GM04504 (cell line): ENCODE measurements around the gene KAZN.

ENCODE experiments used
- DNase-seq: peaks from one replicate; pipeline ENCODE4 v3.0.0-alpha.2; 2012; ENCODE audit warnings: low read depth

Gene KAZN

DNA sequence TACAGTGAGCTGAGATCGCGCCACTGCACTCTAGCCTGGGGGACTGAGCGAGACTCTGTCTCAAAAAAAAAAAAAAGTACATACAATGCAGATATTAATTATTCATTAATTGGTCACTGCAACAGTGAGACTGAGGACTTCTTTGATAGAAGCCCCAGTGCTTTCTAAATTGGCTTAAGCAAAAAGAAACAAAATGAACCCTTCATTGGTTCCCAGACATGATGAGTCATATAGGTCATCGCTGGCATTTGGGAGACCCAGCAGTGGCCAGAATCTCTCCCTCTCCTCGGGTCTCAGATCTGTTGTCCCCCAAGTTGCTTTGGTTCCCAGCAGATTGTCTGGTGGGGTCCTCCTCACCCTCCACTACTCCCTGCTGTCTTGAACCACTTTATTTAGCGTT lies 144.9 kb downstream of the KAZN start:
- DNase-seq: no peak

DNA sequence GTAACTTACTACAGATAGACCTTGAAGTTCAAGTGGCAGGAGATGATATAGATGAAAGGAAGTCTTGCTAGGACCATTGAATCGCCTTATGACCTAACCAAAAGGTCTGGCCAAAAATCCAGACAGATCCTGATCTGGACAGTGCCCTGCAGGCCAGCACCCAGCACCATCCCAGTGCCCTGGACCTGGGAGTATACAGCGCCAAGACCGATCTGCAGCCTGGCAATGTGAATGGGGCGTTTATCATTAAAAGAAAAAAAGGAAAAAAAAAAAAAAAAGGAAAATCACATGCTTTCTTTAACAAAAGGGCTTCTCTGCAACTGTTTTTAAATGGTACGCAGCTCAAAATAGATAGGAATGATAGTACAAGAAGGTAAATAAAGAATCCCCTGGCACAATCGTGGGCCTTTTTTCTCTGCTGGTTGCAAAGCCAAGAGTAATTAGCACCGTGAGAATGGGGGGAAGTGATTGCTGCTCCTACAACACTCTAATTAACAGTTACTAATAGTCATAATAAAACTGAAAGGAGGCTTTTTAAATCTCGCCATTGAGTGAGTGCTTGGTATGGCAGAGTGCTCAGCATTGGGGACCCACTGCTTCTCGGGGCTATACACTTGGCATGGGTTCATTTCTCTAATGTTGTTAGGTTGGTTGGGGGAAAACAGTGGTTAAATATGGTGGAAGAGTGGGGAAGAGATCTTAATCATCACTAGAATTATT lies 146.7 kb downstream of the KAZN start:
- DNase-seq: no peak

DNA sequence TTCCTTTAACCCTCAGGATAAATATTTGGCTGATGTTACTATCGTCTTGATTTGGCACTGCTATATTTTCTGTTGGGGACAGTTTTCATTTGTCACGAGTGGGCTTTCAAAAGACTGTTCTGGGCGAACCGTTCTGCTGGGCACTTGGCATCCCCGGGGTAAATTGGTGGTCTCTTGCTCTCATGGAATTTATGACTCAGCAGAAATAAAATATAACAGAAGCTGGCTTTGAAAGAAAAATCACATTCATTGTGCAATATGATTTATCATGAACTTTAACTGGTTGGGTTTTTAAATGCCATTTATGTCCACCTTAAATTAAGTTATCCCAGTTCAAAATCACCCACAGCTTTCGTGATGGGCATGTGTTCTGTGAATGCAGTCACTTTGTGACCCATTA lies 147.3 kb downstream of the KAZN start:
- DNase-seq: no peak

DNA sequence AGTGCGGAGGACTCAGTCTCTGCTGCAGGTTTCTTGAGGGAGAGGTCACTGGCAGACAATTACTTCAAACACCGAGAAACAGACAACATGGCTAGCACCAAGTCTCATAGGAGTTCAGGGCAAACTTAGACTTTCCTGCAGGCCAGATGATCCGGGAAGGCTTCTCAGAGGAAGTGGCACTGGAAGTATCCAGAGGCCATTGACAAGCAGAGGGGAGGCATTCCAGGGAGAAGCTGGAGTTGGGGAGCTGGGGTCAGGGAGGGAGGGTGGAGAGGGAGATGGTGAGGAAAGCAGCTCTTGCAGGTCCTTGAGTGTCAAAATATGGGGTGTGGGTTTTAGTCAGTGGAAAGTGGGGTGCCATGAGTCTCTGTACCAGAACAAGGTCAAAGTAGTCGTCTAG lies 147.9 kb downstream of the KAZN start:
- DNase-seq: no peak

DNA sequence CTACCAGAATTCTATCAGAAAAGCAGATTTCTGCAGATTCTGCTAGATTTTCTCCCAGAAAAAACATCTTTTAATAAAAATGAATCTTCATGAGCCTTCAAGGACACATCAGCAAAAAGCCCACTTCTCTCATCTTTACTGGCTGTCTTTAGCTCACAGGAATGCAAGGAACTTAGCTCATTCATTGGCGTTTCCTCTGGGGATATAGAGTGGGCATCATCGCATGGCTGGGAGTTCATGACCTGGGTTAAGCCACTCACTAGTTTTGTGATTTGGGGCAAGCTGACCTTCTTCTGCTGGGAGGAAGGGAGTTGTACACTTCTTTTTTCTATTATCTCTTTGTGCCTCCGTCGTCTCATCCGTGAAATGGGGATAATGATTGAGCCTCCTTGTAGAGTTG lies 149.7 kb downstream of the KAZN start:
- DNase-seq: no peak

DNA sequence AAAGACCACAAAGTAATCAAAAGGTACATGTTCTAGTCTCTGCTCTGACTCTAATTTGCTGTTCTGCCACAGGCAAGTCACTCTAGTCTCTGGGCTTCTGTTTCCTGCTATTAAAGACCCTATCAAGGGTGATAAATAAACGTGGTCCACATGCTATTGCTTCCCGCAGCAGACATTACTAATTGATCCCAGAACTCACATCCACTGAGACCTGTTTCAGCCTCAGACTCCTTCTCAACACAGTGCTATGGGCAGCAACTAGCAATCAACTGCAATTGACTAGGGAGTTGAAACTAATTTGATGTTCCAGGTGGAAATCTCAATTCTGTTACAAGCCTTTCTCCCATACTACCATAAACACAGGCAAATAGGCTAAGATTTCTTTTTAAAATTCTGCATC lies 150.5 kb downstream of the KAZN start:
- DNase-seq: no peak

DNA sequence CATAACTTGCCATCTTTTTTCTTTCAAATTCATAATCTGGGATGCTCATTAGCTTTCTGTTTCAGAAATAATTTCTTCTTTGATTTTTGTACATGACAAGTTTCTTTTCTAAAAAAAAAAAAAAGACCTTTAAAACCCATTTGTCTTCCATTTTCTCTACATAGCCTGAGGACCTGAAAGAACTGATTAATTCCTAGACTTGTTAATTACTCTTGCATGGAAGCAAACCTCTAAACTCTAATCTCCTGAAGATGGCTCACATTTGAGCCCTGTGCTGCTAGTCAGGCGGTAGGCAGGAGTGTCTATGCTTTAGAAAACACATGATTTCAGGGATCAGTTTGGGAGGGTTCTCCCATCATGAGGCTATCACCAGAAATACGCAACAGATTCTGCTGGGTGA lies 152.0 kb downstream of the KAZN start:
- DNase-seq: no peak

DNA sequence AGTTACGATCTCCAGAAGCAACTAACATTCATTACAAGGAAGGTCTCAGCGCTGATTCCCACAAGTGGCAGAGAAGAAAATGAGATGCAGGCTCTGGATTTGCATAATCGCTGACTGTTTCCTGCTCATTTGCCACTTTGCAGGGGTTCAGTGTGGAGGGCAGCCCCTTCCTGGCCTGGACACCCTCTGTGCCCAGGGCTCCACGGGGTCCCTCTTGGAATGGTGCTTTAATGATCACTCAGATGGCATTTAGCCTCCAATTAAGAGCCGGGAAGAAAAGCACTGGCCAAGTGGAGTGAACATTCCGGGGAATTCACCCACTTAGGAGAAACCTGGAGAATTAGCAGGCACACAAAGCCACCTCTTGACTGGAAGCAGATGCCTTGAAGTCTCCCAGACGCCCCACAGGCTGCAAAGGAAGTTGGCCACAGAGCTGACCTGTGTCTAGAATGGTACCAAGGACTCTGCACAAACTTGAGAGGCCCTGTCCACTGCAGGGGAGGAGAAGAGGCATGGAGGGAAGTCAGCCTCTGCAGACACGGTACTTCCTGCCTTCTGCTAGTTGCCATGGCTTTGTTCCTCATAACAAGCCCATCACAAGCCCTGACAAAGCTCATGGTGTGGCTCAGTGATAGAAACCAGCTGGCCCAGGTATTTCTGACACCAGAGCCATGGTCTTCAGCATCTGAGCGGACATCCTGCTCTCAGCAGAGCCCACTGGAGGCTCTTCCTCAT lies 157.2 kb downstream of the KAZN start:
- no peak for DNase-seq

DNA sequence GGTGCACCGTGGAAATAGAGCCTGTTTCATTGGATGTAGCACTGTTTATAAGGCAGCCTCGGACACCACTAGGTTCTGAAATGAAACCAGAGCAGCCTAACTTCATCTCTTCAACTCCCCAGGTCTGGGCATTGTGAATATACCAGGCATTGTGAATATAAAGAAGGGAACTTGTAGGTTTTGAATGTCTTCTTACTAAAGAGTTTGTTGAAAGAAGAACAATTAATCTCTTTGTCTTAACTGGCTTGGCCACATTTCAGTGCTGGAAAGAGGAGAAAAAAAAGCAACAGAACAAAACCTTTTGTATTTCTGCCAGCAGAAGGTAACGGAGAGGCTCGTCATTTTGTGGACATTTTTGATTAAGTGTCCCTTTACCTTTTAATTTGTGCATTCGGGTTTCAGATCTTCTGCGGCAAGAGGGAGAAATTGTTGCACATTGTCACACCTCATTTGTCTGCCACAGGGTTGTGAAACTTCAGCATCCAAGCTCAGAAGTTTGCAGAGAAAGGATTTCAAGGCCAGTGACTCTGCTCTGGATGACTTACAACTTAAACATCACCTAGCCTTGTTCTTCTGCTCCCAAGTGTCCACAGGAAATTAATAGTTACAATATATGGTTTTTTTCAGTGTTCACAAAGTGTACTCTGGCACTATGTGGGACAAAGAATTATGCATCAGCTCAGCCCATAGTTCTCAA lies 158.3 kb downstream of the KAZN start:
- DNase-seq: no peak

DNA sequence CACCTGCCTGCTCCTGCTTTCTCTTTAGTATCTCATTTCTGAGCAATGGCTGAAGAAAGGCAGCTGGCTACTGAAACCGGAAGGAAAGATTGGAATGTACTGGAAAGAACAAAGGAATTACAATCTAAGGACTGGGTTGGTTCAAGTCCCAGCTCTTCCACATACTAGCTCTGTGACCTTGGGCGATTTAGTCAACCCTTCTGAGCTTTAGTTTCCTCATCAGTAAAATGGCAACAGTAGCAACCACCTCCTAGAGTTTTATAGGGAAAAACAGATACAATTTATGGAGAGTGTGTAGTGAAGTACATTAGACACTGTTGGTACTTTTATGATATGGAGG lies 158.8 kb downstream of the KAZN start:
- no peak for DNase-seq

DNA sequence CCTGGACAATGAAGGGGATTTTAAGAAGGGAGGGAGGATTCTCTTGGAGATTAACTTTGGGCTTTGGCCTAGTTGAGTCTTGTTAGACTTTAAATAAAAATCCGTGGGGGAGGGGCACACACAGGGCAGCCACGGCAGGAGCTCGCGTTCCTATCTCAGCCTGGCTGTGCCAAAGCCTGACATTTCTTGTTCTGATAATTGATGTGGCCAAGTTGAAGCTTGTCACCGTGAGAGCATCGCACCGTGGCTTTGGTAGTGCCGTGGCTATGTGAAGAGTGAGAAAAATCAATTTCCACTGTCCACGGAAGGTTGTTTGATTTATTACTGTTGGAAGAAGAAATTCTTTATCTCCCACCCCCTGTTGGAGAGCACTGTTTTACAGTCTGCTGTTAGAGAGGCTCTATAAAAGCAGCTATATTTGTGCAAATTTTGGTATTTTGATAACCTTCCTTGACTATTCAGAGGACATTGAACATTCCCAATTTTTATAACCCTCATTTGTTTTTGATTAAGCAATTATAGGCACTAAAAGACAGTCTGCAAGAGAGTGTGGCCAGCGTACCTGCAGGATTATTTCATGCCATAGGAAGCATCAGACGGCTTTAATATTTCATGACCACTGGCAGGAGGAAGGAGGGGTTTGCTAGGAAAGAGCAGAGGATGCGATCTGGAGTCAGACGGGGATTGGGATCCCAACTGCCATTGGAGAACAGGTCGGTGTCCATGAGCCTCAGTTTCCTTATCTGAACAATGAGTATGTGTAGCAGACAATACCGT lies 160.7 kb downstream of the KAZN start:
- no peak for DNase-seq

DNA sequence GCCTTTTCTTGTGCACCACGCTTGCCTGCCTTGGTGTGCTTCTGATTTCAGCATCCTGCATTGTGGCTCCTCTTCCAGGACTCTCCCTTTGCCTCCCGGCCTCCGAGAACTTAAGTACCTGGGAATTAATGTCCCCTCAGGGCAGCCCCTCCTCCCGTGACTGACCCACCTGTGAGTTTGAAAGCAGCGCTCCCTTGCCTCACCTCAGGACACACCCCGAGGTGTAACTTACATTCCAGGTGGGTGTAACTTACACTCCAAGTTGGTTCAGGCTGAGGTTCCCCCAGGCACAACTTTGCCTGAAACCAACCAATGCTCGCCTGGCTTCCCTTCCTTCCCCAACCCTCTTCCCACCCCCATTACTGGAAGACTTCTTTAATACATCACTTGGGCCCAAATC lies 161.4 kb downstream of the KAZN start:
- no peak for DNase-seq

DNA sequence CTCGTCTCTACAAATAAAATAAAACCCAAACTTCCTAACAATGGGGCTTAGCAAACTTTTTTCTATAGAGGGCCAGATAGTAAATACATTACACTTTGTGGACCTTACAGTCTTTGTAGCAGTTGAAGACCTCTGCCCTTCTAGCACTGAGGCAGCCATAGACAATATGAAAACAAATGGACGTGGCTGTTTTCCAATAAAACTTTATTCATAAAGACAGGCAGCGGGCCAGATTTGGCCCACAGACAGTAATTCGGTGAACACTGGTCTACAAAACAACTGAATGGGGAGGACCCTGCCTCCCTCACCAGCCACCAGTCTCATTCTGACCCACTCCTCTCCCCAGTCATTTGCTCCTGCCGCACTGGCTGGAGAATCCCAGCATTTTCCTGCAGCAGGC lies 162.3 kb downstream of the KAZN start:
- no peak for DNase-seq

DNA sequence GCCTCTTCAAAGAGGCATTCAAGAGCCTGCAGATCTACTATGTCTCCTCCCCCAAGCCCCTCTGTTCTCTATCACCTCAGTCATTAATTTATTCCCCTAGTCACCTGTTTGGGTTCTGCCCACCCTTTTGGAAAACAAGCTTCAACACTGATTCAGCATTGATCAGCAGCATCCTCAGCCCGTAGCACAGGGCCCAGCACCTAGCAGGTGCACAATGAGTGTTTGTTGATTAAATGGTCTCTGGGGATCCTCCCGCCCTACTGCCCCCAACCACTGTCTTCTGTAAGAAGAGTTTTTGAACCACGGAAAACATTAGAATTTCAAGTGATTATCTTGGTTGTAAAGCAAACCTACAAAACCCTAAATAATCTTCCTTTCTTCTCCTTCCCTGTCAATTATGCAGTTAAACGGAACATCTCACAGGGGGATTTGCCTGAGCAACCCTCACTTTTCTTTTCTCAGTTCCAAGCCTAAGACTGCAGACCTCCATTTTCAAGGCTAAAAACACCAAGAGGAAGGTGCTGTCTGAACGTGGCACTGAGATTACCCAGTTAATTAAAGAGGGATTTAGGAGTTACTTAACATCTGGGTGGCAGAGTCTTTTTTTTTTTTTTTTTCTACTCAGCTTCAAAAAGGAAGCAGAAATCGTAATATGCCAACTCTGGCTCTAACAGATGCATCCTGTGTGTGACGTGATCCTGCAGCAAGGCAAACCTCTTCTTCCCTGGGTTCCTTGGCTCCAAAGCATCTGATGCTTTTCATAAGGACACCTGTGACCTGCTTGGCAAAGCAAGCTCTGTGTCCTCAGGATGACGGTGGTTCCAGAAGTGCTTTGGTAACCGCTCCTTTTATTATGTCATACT lies 163.0 kb downstream of the KAZN start:
- no peak for DNase-seq

DNA sequence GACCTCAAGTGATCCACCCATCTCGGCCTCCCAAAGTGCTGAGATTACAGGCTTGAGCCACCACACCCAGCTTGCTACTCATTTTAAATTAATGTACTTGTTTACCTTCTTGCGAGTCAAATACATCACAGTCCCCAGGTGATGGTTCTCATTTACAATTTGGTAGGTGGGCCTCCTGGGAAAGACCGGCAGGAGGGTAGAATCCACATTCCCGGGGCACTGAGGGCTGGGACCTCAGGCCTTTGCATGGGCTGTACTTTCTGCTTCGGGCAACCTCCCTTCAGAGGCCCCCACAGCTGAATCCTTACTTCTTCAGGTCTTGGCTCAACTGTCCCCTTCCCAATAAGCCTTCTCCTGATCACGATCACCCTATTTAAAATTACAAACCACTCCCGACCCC lies 165.5 kb downstream of the KAZN start:
- no peak for DNase-seq

DNA sequence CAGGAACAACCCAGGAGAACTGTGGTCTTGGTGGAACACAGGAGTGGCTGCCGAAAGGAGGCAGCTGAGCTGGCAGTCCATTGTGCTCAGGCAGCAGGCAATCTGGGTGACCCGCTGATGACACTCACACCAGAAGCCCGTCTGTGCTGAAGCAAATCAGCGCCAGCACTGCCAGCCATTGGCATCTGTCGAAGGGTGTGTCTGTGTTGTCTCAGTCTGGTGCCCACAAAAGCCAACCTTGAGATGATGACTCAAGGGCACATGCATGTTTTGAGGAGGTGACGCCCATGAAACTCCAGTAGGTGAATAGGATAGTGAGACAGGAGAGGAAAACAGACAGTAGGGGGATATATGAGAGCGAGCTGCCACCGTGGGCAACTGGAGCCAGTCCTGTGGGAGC lies 167.3 kb downstream of the KAZN start:
- DNase-seq: no peak

DNA sequence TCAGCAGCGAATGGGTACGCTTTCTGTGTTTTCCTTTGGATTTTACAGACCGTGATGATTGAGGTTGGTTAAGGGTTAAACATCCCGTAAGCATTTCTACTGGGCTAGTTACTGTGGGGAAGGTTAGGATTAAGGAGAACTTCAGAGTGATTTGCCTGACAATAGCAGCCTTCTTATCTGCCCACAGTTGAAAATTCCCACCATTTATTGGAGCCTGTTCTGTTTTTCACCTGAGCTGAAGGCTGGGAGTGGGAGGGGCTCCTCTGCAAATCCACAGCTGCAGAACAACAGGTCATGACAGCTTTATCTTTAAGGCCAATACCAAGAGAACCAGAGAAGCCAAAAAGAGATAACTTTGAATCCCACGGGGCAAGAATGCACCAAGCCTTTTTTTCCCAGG lies 168.6 kb downstream of the KAZN start:
- no peak for DNase-seq

DNA sequence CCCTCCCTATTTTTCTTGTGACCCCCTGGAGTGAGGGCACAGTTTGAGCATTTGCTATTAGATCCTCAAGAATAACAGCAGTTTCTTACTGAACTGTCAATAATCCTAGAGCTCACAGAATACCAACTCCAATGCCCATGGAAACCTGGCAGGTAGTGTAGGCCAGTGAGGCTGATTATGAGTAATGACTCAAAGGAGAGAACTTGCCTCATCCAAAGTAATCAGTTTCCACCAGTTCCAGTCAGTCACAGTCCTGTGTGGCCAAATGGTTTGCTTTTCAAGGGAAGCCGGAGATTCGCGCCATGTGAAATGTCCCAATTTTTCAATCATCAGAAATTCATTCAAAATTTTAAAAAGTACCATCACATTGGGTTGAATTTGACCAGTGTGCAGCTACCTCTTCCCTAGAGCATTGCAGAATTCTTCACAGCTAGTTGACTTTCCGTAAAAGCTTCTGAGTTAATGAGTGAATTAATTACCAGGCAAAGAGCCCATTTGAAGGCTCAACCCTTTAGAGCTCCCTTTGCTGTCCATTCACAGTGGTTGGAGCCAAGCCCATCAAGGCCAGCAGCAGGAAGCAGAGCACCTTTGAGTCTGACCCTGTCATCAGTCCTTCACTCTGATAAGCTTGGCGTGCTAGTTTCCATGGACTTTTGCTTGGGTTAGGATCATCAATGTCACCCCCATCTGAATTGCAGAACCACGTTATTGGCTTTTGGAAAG lies 170.3 kb downstream of the KAZN start:
- DNase-seq: no peak

DNA sequence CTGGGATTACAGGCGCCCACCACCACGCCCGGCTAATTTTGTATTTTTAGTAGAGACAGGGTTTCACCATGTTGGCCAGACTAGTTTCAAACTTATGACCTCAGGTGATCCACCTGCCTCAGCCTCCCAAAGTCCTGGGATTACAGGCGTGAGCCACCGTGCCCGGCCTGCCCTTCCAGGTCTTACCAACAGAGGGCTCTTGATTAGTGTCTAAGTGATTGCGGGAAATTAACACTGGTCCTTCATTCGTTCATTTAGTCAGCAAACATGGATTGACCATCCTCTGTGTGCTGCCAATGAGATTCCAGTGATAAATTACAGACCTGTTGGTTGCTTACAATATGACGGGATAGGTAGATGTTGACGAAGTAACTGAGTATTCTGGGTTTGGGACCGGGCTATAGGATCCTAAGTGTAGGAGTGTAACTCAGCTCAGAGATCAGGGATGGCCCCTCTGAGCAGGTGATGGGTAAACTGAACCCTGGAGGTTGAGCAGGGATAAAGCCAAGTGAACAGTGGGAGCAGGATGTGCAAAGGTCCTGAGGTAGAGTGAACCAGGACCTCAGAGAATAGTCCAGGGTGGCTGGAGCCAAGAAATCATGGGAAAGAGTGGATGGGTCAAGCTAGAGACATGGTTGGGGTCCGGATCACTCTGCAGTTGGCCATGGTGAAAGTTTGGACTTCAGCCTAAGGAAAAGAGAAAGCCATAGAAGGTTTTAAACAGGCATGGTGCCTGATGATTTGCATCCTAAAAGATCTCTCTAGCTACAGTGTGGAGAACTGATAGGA lies 171.2 kb downstream of the KAZN start:
- no peak for DNase-seq

DNA sequence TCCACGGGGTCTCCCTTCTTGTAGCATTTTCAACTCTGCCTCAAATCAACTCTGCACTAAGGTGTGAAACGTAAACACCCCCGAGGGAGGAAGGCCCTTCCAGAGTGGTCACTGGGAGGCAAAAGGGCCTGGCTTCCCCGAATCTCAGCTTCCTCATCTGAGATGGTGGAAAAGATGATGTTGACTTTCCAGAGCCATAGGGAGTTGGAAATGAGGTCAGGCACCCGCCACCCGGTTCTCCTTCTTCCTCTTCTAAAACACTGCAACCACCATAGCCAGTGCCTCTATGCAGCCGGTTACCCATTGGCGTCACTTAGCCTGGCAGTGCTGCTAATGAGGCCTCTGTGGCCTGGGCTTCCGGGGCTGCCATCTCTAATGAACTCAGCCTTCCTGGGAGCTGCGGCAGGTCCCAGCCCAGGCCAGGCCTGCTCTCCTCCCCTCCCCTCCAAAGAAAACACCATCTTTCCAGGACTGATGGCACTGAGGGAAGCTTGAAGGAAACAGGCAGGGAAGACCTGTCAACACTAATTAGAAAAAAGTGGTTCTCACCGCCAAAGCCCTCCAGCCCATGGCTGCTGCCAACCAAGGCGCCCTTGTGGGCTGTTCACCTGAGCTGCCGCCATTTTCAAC lies 175.0 kb downstream of the KAZN start:
- DNase-seq: no peak
